ENCODE measurements around the gene APOC1. TPM values are rescaled to one million over a fixed set of nuclear protein-coding genes. Genes with fewer than 3 reads are reported as not detected.

APOC1 gene
- total RNA-seq, 1 experiment from 2014 or later = 4.7 TPM

DNA sequence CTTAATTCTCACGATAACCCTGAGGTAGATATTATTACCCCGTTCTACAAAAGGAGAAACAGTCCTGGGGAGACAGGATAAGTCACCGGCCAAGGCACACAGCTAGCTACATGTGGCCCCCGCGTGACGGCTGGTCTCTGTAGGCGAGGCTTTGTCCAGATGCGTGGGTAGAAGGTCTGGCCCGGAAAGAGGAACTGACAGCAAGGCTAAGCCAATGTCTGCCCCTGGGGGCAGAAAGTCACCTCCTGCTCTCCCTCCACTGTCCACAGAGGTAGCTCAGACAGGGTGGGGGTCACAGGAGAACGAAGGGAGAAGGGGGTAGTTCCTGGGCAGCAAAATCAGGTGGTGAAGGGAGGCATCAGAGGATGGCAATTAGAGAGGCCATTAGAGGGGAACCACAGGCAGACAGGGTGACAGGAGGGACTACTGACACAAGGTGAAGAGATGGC lies 29.4 kb downstream of the APOC1 start:
- Mint-ChIP-seq H3K4me1 (ENCODE audit: low read depth, unreplicated experiment) (peaks cover 8% of the 10 kb centered on the region), H3K27me3 (ENCODE audit: unreplicated experiment) (peaks cover 23% of the 10 kb centered on the region), H3K9me3 (ENCODE audit: low read depth, unreplicated experiment) (no peaks in the 10 kb centered on the region), H3K4me3 (ENCODE audit: low read depth, unreplicated experiment) (no peak overlapping the region), H3K27ac (ENCODE audit: unreplicated experiment) (no peak overlapping the region), H3K36me3 (ENCODE audit: insufficient read depth, unreplicated experiment) (peaks cover 3% of the 10 kb centered on the region)
- no peak for TF ChIP-seq CTCF (IDR thresholded peaks at IDR 0.05; ENCODE audit: unreplicated experiment)
- CTCF ChIA-PET = no interaction called here
- BruUV-seq (replicated peaks) = no TSS peak
- DNase-seq = no peak
- intact Hi-C loops (cut with micrococcal nuclease; ENCODE audit: unreplicated experiment) = no loop called here

DNA sequence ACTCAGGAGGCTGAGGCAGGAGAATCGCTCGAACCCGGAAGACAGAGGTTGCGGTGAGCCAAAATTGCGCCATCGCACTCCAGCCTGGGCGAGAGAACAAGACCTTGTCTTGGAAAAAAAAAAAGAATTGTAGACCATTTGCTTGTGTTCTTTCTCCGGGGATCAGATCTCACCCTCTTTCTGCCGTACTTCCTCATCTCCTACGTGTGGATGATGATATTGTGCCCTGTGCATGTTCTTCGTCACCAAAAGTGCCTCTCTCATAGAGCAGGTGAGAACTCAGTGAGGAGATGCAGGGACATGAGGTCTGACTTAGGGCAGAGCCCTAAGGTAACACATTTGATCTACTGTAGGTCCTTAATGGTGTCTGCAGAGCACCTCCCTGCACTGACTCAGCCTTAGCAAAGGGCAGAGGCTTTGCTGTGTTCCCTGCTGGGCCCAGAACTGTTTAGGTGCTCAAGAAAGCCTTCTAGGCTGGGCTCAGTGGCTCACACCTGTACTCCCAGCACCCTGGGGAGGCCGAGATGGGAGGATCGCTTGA lies 32.7 kb downstream of the APOC1 start:
- Mint-ChIP-seq H3K27me3 (ENCODE audit: unreplicated experiment) (peaks cover 23% of the 10 kb centered on the region), H3K27ac (ENCODE audit: unreplicated experiment) (no peak overlapping the region), H3K36me3 (ENCODE audit: insufficient read depth, unreplicated experiment) (peaks cover 3% of the 10 kb centered on the region), H3K9me3 (ENCODE audit: low read depth, unreplicated experiment) (no peaks in the 10 kb centered on the region), H3K4me3 (ENCODE audit: low read depth, unreplicated experiment) (no peak overlapping the region), H3K4me1 (ENCODE audit: low read depth, unreplicated experiment) (peaks cover 8% of the 10 kb centered on the region)
- intact Hi-C loops (cut with micrococcal nuclease; ENCODE audit: unreplicated experiment) = no loop called here
- DNase-seq = no peak
- no peak for TF ChIP-seq CTCF (IDR thresholded peaks at IDR 0.05; ENCODE audit: unreplicated experiment)
- no TSS peak for BruUV-seq (replicated peaks)
- CTCF ChIA-PET = no interaction called here

GRCh38 chr19:44948237-44948636 lies 33.8 kb downstream of the APOC1 start:
- intact Hi-C loops (cut with micrococcal nuclease; ENCODE audit: unreplicated experiment) = no loop called here
- Mint-ChIP-seq H3K4me3 (ENCODE audit: low read depth, unreplicated experiment) (no peak overlapping the region), H3K9me3 (ENCODE audit: low read depth, unreplicated experiment) (no peaks in the 10 kb centered on the region), H3K4me1 (ENCODE audit: low read depth, unreplicated experiment) (peaks cover 8% of the 10 kb centered on the region), H3K27ac (ENCODE audit: unreplicated experiment) (no peak overlapping the region), H3K27me3 (ENCODE audit: unreplicated experiment) (peaks cover 23% of the 10 kb centered on the region), H3K36me3 (ENCODE audit: insufficient read depth, unreplicated experiment) (peaks cover 3% of the 10 kb centered on the region)
- no peak for DNase-seq
- TF ChIP-seq CTCF (IDR thresholded peaks at IDR 0.05; ENCODE audit: unreplicated experiment) = no peak
- CTCF ChIA-PET = no interaction called here
- no TSS peak for BruUV-seq (replicated peaks)

- Mint-ChIP-seq H3K27ac (ENCODE audit: unreplicated experiment) (no peak overlapping the region), H3K27me3 (ENCODE audit: unreplicated experiment) (peaks cover 16% of the 10 kb centered on the region), H3K4me1 (ENCODE audit: low read depth, unreplicated experiment) (peaks cover 4% of the 10 kb centered on the region), H3K4me3 (ENCODE audit: low read depth, unreplicated experiment) (no peak overlapping the region), H3K36me3 (ENCODE audit: insufficient read depth, unreplicated experiment) (peaks cover 7% of the 10 kb centered on the region), H3K9me3 (ENCODE audit: low read depth, unreplicated experiment) (no peaks in the 10 kb centered on the region)
- DNase-seq = no peak
- no TSS peak for BruUV-seq (replicated peaks)
- TF ChIP-seq CTCF (IDR thresholded peaks at IDR 0.05; ENCODE audit: unreplicated experiment) = no peak
- intact Hi-C loops (cut with micrococcal nuclease; ENCODE audit: unreplicated experiment) = no loop called here
- CTCF ChIA-PET = no interaction called here
These were observed 34.5 kb downstream of the APOC1 start for GRCh38 chr19:44948763-44949374.
